GM23338 (cell line): Measurements from ENCODE around the gene SAP130. TPM values are rescaled to one million over a fixed set of nuclear protein-coding genes. Genes with fewer than 3 reads are reported as not detected.

Source experiments
- CREB1 ChIP-seq: fragments of 250-450 bp; sonication (Bioruptor Pico); IDR thresholded peaks from 2 replicates; pipeline ENCODE4 v1.5.0; 2020; ENCODE audit warnings: low read depth, mild to moderate bottlenecking, moderate library complexity
- ETS1 ChIP-seq: IDR thresholded peaks from 2 replicates; pipeline ENCODE4 v1.6.1; 2016; ENCODE audit warnings: antibody characterized with exemption
- REST ChIP-seq: IDR thresholded peaks from one replicate; pipeline ENCODE4 v1.6.1; 2018; ENCODE audit warnings: antibody characterized with exemption; ENCODE audit not compliant: unreplicated experiment
- STAT1 ChIP-seq: IDR thresholded peaks from one replicate; pipeline ENCODE4 v1.6.1; 2016; ENCODE audit warnings: antibody characterized with exemption; ENCODE audit not compliant: unreplicated experiment
- ZNF114 ChIP-seq: fragments of 250-450 bp; sonication (Bioruptor Pico); IDR thresholded peaks from 2 replicates; pipeline ENCODE4 v1.5.0; 2020; ENCODE audit warnings: mild to moderate bottlenecking, moderate library complexity
- ZNF462 ChIP-seq: fragments of 250-450 bp; sonication (Bioruptor Pico); IDR thresholded peaks from 2 replicates; pipeline ENCODE4 v1.5.0; 2020; ENCODE audit warnings: mild to moderate bottlenecking, moderate library complexity
- polyA plus RNA-seq: library from polyadenylated mRNA; unstranded; fragments of >200 nt; fragmentation: Nextera tagmentation; extraction: Ambion mirVana; gene quantifications from 2 replicates; pipeline ENCODE4 v1.2.1, GENCODE V29; 2016
- total RNA-seq: library from RNA; depleted of rRNA; stranded (reverse); fragments of >200 nt; shearing (Covaris generic); gene quantifications from 2 replicates; pipeline ENCODE4 v1.2.3, GENCODE V29; 2014

The SAP130 gene
- total and polyA plus RNA-seq, 2 experiments from 2014 or later: 19.5 to 35.1 TPM

DNA sequence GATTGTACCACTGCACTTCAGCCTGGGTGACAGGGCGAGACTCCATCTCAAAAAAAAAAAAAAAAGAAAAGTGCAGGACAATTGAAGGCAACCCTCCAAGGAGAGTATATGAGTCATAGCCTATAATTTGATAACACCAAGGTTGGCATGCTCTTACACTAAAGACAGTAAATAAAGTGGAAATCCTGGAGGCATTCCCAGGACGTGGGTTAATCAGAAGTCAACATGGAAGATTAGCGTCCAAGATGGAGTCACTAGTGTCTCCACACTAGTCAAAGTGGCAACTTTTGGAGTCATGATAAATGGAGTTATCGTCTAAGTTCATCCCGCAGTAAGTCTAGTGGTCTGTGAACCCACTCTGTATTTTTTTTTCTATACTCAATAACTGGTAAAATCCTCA is 41.9 kb upstream of the SAP130 start (continued):
- TF ChIP-seq ZNF462 (CRISPR knock-in tag) (no peak), ZNF114 (no peak), CREB1 (CRISPR knock-in tag) (no peak), REST (no peak), STAT1 (no peak), ETS1 (no peak)
